K562 (cell line): ENCODE results near the gene SLC13A1. TPM values are rescaled to one million over a fixed set of nuclear protein-coding genes. Genes with fewer than 3 reads are reported as not detected.

ENCODE experiments used
- ATAC-seq: fragments of 200-7000 bp; cut with Tn5 transposase; 3 replicates; pipeline ENCODE4 v1.9.1; 2020; ENCODE audit warnings: moderate library complexity
- BruUV-seq: library from RNA; stranded (reverse); fragments of 400-500 nt; replicated peaks from 2 replicates; lab custom pipeline; 2021; lab: Mats Ljungman, UMichigan
- CTCF ChIA-PET: fragments of 300-600 bp; formaldehyde crosslinking; extraction: SDS; loops from one replicate; lab custom pipeline; 2021; ENCODE audit warnings: low intra/inter-chr PET ratio; lab: Yijun Ruan, JAX
- POLR2A ChIA-PET: fragments of 300-600, 350-650 bp; sonication (Branson Sonifier 250); formaldehyde crosslinking; extraction: SDS; loops from one replicate; lab custom pipeline; 2021; ENCODE audit warnings: antibody characterized with exemption, inconsistent platforms; lab: Yijun Ruan, JAX
- DNase-seq, 4 experiments: peaks; one replicate each; pipeline versions ENCODE4 v3.0.0 to v3.0.0-alpha.2; 2011 to 2018; ENCODE audit warnings: low spot score in 3 of 4, mixed read lengths in 3 of 4; ENCODE audit errors: extremely low read depth in 1 of 4
- FAIRE-seq: peaks from 2 replicates; lab custom pipeline; 2011; peaks lifted over from hg19 to GRCh38; lab: Jason Lieb, UNC
- H2AFZ ChIP-seq: 2 replicates; pipeline ENCODE4 v1.6.0; 2011; ENCODE audit warnings: low read depth, low read length, control low read depth, inconsistent platforms
- H3K27ac ChIP-seq: fragments of 200-600 bp; 3 replicates; pipeline ENCODE4 v1.8.0; 2011; ENCODE audit warnings: low read depth, mild to moderate bottlenecking, control low read depth, inconsistent platforms, low read length, moderate library complexity, mixed read lengths; ENCODE audit errors: extremely low read depth
- H3K27me3 ChIP-seq, 2 experiments: fragments of 300-600 bp in 1 of 2; 2 replicates in 1 of 2; 3 replicates in 1 of 2; pipeline versions ENCODE4 v1.6.0 to v1.8.0; 2011; ENCODE audit warnings: inconsistent platforms in 2 of 2, low read length in 2 of 2, mild to moderate bottlenecking in 1 of 2, mixed read lengths in 1 of 2, moderate library complexity in 1 of 2; ENCODE audit not compliant: control insufficient read depth in 2 of 2, insufficient read depth in 2 of 2
- H3K36me3 ChIP-seq: fragments of 300-600 bp; 3 replicates; pipeline ENCODE4 v1.8.0; 2011; ENCODE audit warnings: mild to moderate bottlenecking, low read length, inconsistent platforms; ENCODE audit not compliant: control insufficient read depth, insufficient read depth
- H3K4me1 ChIP-seq, 2 experiments: fragments of 200-600 bp in 1 of 2; replicated peaks in 1 of 2; 2 replicates in 1 of 2; 3 replicates in 1 of 2; pipeline versions ENCODE4 v1.5.1 to v1.8.0; 2011; ENCODE audit warnings: inconsistent platforms in 2 of 2, low read length in 2 of 2, mild to moderate bottlenecking in 1 of 2, mixed read lengths in 1 of 2, moderate library complexity in 1 of 2; ENCODE audit not compliant: control insufficient read depth in 2 of 2, insufficient read depth in 2 of 2
- H3K4me2 ChIP-seq: 2 replicates; pipeline ENCODE4 v1.6.1; 2011; ENCODE audit warnings: low read length, control low read depth, inconsistent platforms, mixed read lengths; ENCODE audit not compliant: insufficient read depth
- H3K4me3 ChIP-seq: fragments of 200-600 bp; sonication (generic), shearing (Covaris generic); 2 replicates; pipeline ENCODE4 v1.5.1; 2016; ENCODE audit warnings: control low read depth, inconsistent platforms
- H3K79me2 ChIP-seq: fragments of 200-600 bp; 3 replicates; pipeline ENCODE4 v1.8.0; 2011; ENCODE audit warnings: low read length, inconsistent platforms; ENCODE audit not compliant: control insufficient read depth, insufficient read depth
- H3K9ac ChIP-seq, 2 experiments: 2 replicates each; pipeline versions ENCODE4 v1.6.0 to v1.6.1; 2011; ENCODE audit warnings: low read depth in 2 of 2, low read length in 2 of 2, control low read depth in 1 of 2, inconsistent platforms in 1 of 2, mild to moderate bottlenecking in 1 of 2, mixed read lengths in 1 of 2; ENCODE audit not compliant: insufficient read depth in 1 of 2
- H3K9me1 ChIP-seq: one replicate; pipeline ENCODE4 v1.6.0; 2011; ENCODE audit warnings: inconsistent platforms, mild to moderate bottlenecking, low read length, moderate library complexity; ENCODE audit not compliant: control insufficient read depth, insufficient read depth
- H3K9me3 ChIP-seq: replicated peaks from 2 replicates; pipeline ENCODE4 v1.5.1; 2011; ENCODE audit warnings: low read depth, low read length, inconsistent platforms; ENCODE audit not compliant: control insufficient read depth, insufficient read depth
- H4K20me1 ChIP-seq: replicated peaks from 2 replicates; pipeline ENCODE4 v1.6.1; 2011; ENCODE audit warnings: low read length, inconsistent platforms, mixed read lengths; ENCODE audit not compliant: control insufficient read depth, insufficient read depth
- ZC3H4 ChIP-seq: sonication (generic); formaldehyde crosslinking; IDR thresholded peaks from 2 replicates; pipeline ENCODE4 v1.9.0; 2021; ENCODE audit warnings: missing genetic modification reagents, borderline replicate concordance
- WGBS: fragments of 100-300 bp; shearing (Covaris generic); methylation state at CpG from one replicate; pipeline ENCODE4 v1.1.6; 2016; ENCODE audit warnings: low coverage, mixed read lengths; ENCODE audit not compliant: insufficient coverage; ENCODE audit errors: missing lambda C conversion rate; 5-methylcytosine and 5-hydroxymethylcytosine counted together
- in situ Hi-C: fragments of 300-500 bp; cut with MboI; formaldehyde crosslinking; loops from 4 replicates; pipeline ENCODE4 v1.15.0; 2018; ENCODE audit warnings: inconsistent platforms, mixed read lengths
- intact Hi-C: fragments of 100-400 bp; cut with micrococcal nuclease; formaldehyde crosslinking; loops from 2 replicates; pipeline ENCODE4 v1.14.2; 2022
- polyA plus RNA-seq, 8 experiments: library from polyadenylated mRNA; depleted of rRNA in 4 of 8; stranded (reverse) in 5 of 8; unstranded in 3 of 8; fragments of >200 nt; fragmentation: Nextera tagmentation in 2 of 8; fragmentation: Illumina TruSeq in 1 of 8; extraction: Ambion mirVana in 2 of 8; extraction: Trizol in 1 of 8; gene quantifications; 2 replicates each; pipeline versions ENCODE4 v1.2.1 to v1.2.3, GENCODE V29; 2011 to 2014; ENCODE audit warnings: inconsistent platforms in 1 of 8, missing spikeins in 1 of 8
- total RNA-seq, 7 experiments: library from RNA; depleted of rRNA in 6 of 7; stranded (reverse); fragments of >200 nt in 6 of 7; fragmentation: Illumina TruSeq in 2 of 7; extraction: Trizol in 2 of 7; gene quantifications; 2 replicates each; pipeline versions ENCODE4 v1.2.1 to v1.2.3, GENCODE V29; 2011 to 2021; ENCODE audit warnings: low replicate concordance in 1 of 7
- TF ChIP-seq, protein P1 (sequence below): fragments of 150-350 bp; IDR thresholded peaks from 2 replicates; pipeline ENCODE4 v1.6.1; 2014; ENCODE audit warnings: low read depth, mild to moderate bottlenecking, low read length, borderline replicate concordance

Gene SLC13A1
- total and polyA plus RNA-seq, 9 of the 15 experiments (the other 6 are each of a cell fraction or from before 2014, with no cell fraction given), result 0.04 TPM; not detected in 8

GRCh38 chr7:123216825-123217224 lies 17.1 kb upstream of the SLC13A1 start:
- intact Hi-C loops (no loop called here), in situ Hi-C loops (no loop called here)
- no peaks in the 10 kb centered on the region for H4K20me1 ChIP-seq
- FAIRE-seq, result no peak
- ChIA-PET POLR2A (no interaction called here), CTCF (no interaction called here)
- WGBS, result 0% methylated on average over 1 of the region's 1 CpG
- H3K9me1 ChIP-seq, result no peaks in the 10 kb centered on the region
- no peaks in the 10 kb centered on the region; the same call in 1 of the 2 replicates for H3K9me3 ChIP-seq
- H3K36me3 ChIP-seq, result no peaks in the 10 kb centered on the region
- H2AFZ ChIP-seq, result no peak overlapping the region
- no peak for DNase-seq
- no peaks in the 10 kb centered on the region for H3K79me2 ChIP-seq
- H3K4me2 ChIP-seq, result no peak overlapping the region
- ATAC-seq, result no peak
- H3K4me3 ChIP-seq, result no peak overlapping the region
- H3K4me1 ChIP-seq, result no peaks in the 10 kb centered on the region
- no peak overlapping the region for H3K9ac ChIP-seq
- H3K27me3 ChIP-seq, result no peaks in the 10 kb centered on the region
- no peak for TF ChIP-seq ZC3H4 (CRISPR knock-in tag)
- TF ChIP-seq, protein P1, sequence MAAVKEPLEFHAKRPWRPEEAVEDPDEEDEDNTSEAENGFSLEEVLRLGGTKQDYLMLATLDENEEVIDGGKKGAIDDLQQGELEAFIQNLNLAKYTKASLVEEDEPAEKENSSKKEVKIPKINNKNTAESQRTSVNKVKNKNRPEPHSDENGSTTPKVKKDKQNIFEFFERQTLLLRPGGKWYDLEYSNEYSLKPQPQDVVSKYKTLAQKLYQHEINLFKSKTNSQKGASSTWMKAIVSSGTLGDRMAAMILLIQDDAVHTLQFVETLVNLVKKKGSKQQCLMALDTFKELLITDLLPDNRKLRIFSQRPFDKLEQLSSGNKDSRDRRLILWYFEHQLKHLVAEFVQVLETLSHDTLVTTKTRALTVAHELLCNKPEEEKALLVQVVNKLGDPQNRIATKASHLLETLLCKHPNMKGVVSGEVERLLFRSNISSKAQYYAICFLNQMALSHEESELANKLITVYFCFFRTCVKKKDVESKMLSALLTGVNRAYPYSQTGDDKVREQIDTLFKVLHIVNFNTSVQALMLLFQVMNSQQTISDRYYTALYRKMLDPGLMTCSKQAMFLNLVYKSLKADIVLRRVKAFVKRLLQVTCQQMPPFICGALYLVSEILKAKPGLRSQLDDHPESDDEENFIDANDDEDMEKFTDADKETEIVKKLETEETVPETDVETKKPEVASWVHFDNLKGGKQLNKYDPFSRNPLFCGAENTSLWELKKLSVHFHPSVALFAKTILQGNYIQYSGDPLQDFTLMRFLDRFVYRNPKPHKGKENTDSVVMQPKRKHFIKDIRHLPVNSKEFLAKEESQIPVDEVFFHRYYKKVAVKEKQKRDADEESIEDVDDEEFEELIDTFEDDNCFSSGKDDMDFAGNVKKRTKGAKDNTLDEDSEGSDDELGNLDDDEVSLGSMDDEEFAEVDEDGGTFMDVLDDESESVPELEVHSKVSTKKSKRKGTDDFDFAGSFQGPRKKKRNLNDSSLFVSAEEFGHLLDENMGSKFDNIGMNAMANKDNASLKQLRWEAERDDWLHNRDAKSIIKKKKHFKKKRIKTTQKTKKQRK, result no peak
- TF ChIP-seq, all 486 proteins: peak for 0
- no peak overlapping the region for H3K27ac ChIP-seq
- no TSS peak for BruUV-seq
